Right lobe of liver (tissue), 4 donors: ENCODE data around the gene PHTF1.

Source experiments
- CTCF ChIP-seq, 4 donors: fragments of 200-600 bp in 3 of 4; fragments of 450-650 bp in 1 of 4; IDR thresholded peaks; one replicate each; pipeline versions ENCODE4 v1.5.1 to v1.8.0; 2016 to 2022; ENCODE audit warnings: antibody characterized with exemption in 4 of 4, mild to moderate bottlenecking in 2 of 4
- POLR2A ChIP-seq: fragments of 450-650 bp; IDR thresholded peaks from one replicate; pipeline ENCODE4 v1.6.1; 2017; ENCODE audit warnings: antibody characterized with exemption, mild to moderate bottlenecking
- donor health status: DM: no; HTN: no; CAD: no.
- donor health status: DM: no; HTN: no; CAD: no.
- donor health status: DM: no; HTN: yes; CAD: no.

GRCh38 chr1:113663165-113663951 is 95.9 kb downstream of the PHTF1 start:
- no peak for TF ChIP-seq CTCF (IDR thresholded peaks at IDR 0.05)
- TF ChIP-seq POLR2A: no peak
